Lung (tissue), 12 donors: ENCODE results near the gene ADAMTS14. TPM values are rescaled to one million over a fixed set of nuclear protein-coding genes. Genes with fewer than 3 reads are reported as not detected.
"Not testable (repeated sequence)": the region's sequence is repeated elsewhere in the genome, so short reads cannot be mapped to it uniquely, and the experiment has no call there.

Experiments
- ATAC-seq: fragments of 200-7000 bp; cut with Tn5 transposase; one replicate; pipeline ENCODE4 v1.9.1; 2020; ENCODE audit warnings: moderate number of reproducible peaks; ENCODE audit not compliant: insufficient read depth, low FRiP score
- DNase-seq, 3 donors: peaks; one replicate each; pipeline ENCODE4 v3.0.0-alpha.2; 2013 to 2017
- H3K27ac ChIP-seq, 2 donors: one replicate each; pipeline ENCODE4 v1.5.1; 2013; ENCODE audit warnings: mild to moderate bottlenecking in 2 of 2, moderate library complexity in 2 of 2, control low read depth in 1 of 2, inconsistent platforms in 1 of 2, low read depth in 1 of 2, low read length in 1 of 2
- H3K27me3 ChIP-seq, 3 donors: one replicate each; pipeline ENCODE4 v1.5.1; 2013; ENCODE audit warnings: low read length in 2 of 3; ENCODE audit not compliant: control insufficient read depth in 3 of 3, insufficient read depth in 3 of 3
- H3K36me3 ChIP-seq, 4 donors: one replicate each; pipeline ENCODE4 v1.5.1; 2013; ENCODE audit warnings: low read length in 4 of 4, mild to moderate bottlenecking in 1 of 4, moderate library complexity in 1 of 4; ENCODE audit not compliant: control insufficient read depth in 4 of 4, insufficient read depth in 4 of 4
- H3K4me1 ChIP-seq, 5 donors: one replicate each; pipeline ENCODE4 v1.5.1; 2013; ENCODE audit warnings: low read length in 5 of 5, mild to moderate bottlenecking in 2 of 5, moderate library complexity in 1 of 5; ENCODE audit not compliant: control insufficient read depth in 5 of 5, insufficient read depth in 5 of 5
- H3K4me3 ChIP-seq: one replicate; pipeline ENCODE4 v1.5.1; 2013; ENCODE audit warnings: mild to moderate bottlenecking, control low read depth, moderate library complexity
- H3K9ac ChIP-seq, 2 donors: one replicate each; pipeline ENCODE4 v1.5.1; 2013; ENCODE audit warnings: low read length in 2 of 2, control low read depth in 1 of 2; ENCODE audit not compliant: insufficient read depth in 1 of 2
- H3K9me3 ChIP-seq, 4 donors: one replicate each; pipeline ENCODE4 v1.5.1; 2013; ENCODE audit warnings: low read length in 3 of 4, mild to moderate bottlenecking in 1 of 4, moderate library complexity in 1 of 4; ENCODE audit not compliant: control insufficient read depth in 4 of 4, insufficient read depth in 3 of 4
- CTCF ChIP-seq: IDR thresholded peaks from 2 replicates; pipeline ENCODE4 v1.5.1; 2012; ENCODE audit warnings: mild to moderate bottlenecking; ENCODE audit errors: control extremely low read depth, extremely low read depth
- WGBS, 2 donors: extraction: QIAGEN DNeasy Blood & Tissue Kit; methylation state at CpG; one replicate each; pipeline ENCODE4 v1.1.7; 2013; 5-methylcytosine and 5-hydroxymethylcytosine counted together
- polyA plus RNA-seq, 2 donors: library from polyadenylated mRNA; stranded (reverse); fragments of 200-250 nt; gene quantifications; one replicate each; pipeline ENCODE4 v1.2.1, GENCODE V29; 2013
- total RNA-seq, 2 donors: library from RNA; depleted of rRNA in 1 of 2; stranded (reverse); fragments of >200 nt in 1 of 2; gene quantifications; one replicate each; pipeline ENCODE4 v1.2.1, GENCODE V29; 2014 to 2021
- donor health status: control.
- donor health status: control.
- donor health status: Bipolar disorder and iron deficiency.
- donor health status: healthy.
- donor health status: DM: yes; HTN: yes; CAD: no.

The ADAMTS14 gene
- total and polyA plus RNA-seq, 4 donors: 0.47 to 3.9 (median 1.2) TPM

- DNase-seq (no peak), ATAC-seq (no peak)
- H3K4me3 ChIP-seq: no peak overlapping the region
- H3K27ac ChIP-seq: no peak overlapping the region
- 80 to 87% methylated on average over 4 of the region's 4 CpGs for WGBS, 2 donors
- H3K27me3 ChIP-seq: no peaks in the 10 kb centered on the region
- H3K9ac ChIP-seq: no peak overlapping the region
- H3K4me1 ChIP-seq: no peaks in the 10 kb centered on the region
- no peaks in the 10 kb centered on the region for H3K36me3 ChIP-seq
- TF ChIP-seq CTCF: no peak
- H3K9me3 ChIP-seq: peaks cover 0 to 3% (median 0%) of the 10 kb centered on the region in 4 donors
Measured at GRCh38 chr10:70634011-70634410, 38.3 kb upstream of the ADAMTS14 start.

- not testable (repeated sequence) for H3K36me3 ChIP-seq, H3K27ac ChIP-seq, DNase-seq, ATAC-seq, H3K9me3 ChIP-seq, H3K4me1 ChIP-seq, H3K27me3 ChIP-seq, H3K9ac ChIP-seq, H3K4me3 ChIP-seq
- 90 to 94% methylated on average over 5 of the region's 5 CpGs for WGBS, 2 donors
Measured at GRCh38 chr10:70634515-70634914, 37.8 kb upstream of the ADAMTS14 start.

- not testable (repeated sequence) for H3K4me1 ChIP-seq, H3K36me3 ChIP-seq, H3K9me3 ChIP-seq, H3K27me3 ChIP-seq, DNase-seq, ATAC-seq, H3K27ac ChIP-seq, H3K9ac ChIP-seq, H3K4me3 ChIP-seq
- WGBS, 2 donors: 76% methylated on average over 7 of the region's 7 CpGs
Measured at GRCh38 chr10:70639640-70640383, 32.5 kb upstream of the ADAMTS14 start.

GRCh38 chr10:70643272-70643671, 29.0 kb upstream of the ADAMTS14 start:
- ATAC-seq: not testable (repeated sequence)

GRCh38 chr10:70644959-70645358, 27.3 kb upstream of the ADAMTS14 start:
- H3K9ac ChIP-seq, H3K4me3 ChIP-seq, H3K4me1 ChIP-seq, H3K27me3 ChIP-seq, ATAC-seq, H3K27ac ChIP-seq, DNase-seq, H3K36me3 ChIP-seq: not testable (repeated sequence)
- 65 to 72% methylated on average over 8 of the region's 8 CpGs for WGBS, 2 donors
- peaks cover 0 to 16% (median 3%) of the 10 kb centered on the region in 4 donors for H3K9me3 ChIP-seq

More at GRCh38 chr10:70643272-70643671, 29.0 kb upstream of the ADAMTS14 start:
- H3K27me3 ChIP-seq, DNase-seq, H3K27ac ChIP-seq, H3K9ac ChIP-seq, H3K4me1 ChIP-seq, H3K36me3 ChIP-seq, H3K4me3 ChIP-seq, H3K9me3 ChIP-seq: not testable (repeated sequence)
- 96 to 98% methylated on average over 3 of the region's 3 CpGs for WGBS, 2 donors
